RPMI8226 (cell line): ENCODE data around the gene TSHZ1.
A peak's percentile ranks its signal among the peaks of the same experiment; 100 is the strongest.

ENCODE experiments used
- DNase-seq: peaks from one replicate; pipeline ENCODE4 v3.0.0-alpha.2; 2015

TSHZ1 gene

GRCh38 chr18:75210274-75211001 lies at the start of gene TSHZ1:
TSHZ1 (plus strand) TSS chr18:75210797; CDS start chr18:75211877, 1,080 bp downstream.
- peak; percentile 89 for DNase-seq

DNA sequence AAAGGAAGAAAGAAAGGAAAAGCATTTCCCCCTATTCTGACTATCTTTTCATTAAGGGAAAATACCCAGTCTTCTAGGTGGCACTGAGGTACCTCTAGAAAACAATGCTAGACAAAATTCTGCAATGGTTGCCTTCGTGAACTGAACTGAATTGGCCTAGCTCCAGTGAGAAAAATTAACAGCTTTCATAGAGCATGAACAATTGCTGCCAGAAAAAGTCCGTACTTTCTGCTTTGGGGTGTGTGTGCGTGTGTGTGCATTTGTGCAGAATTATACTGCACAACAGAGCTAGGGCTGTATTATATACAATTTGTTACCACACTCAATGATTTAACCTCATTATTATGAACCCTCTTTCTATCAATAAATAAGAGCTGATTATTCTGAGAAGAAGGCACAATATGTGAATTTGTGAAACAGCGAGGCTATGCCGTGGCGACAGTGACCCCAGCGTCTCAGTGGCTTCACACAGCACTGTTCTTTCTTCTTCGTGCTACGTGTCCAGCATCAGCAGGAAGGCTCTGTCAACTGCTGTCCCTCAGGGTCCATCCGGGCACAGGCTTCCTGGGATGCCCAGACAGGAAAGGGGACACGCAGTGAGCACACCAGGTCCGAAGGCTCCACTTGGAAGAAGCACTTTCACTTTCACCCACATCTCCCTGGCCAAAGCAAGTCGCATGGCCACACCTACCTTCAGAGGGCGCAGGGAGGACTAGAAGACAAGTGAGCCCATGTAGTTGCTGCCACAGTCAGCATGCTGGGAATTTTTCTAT lies 49.2 kb upstream of the TSHZ1 start:
- peak; percentile 72 for DNase-seq

GRCh38 chr18:75162467-75162866 lies 48.1 kb upstream of the TSHZ1 start:
- no peak for DNase-seq

GRCh38 chr18:75162978-75163377 lies 47.6 kb upstream of the TSHZ1 start:
- no peak for DNase-seq

- DNase-seq: no peak
Observed at GRCh38 chr18:75163736-75164135, 46.9 kb upstream of the TSHZ1 start.

GRCh38 chr18:75164479-75164878 lies 46.1 kb upstream of the TSHZ1 start:
- peak; percentile 53 for DNase-seq

- no peak for DNase-seq
Observed at GRCh38 chr18:75165926-75166325, 44.7 kb upstream of the TSHZ1 start.

GRCh38 chr18:75167137-75167536 lies 43.5 kb upstream of the TSHZ1 start:
- DNase-seq: no peak

DNA sequence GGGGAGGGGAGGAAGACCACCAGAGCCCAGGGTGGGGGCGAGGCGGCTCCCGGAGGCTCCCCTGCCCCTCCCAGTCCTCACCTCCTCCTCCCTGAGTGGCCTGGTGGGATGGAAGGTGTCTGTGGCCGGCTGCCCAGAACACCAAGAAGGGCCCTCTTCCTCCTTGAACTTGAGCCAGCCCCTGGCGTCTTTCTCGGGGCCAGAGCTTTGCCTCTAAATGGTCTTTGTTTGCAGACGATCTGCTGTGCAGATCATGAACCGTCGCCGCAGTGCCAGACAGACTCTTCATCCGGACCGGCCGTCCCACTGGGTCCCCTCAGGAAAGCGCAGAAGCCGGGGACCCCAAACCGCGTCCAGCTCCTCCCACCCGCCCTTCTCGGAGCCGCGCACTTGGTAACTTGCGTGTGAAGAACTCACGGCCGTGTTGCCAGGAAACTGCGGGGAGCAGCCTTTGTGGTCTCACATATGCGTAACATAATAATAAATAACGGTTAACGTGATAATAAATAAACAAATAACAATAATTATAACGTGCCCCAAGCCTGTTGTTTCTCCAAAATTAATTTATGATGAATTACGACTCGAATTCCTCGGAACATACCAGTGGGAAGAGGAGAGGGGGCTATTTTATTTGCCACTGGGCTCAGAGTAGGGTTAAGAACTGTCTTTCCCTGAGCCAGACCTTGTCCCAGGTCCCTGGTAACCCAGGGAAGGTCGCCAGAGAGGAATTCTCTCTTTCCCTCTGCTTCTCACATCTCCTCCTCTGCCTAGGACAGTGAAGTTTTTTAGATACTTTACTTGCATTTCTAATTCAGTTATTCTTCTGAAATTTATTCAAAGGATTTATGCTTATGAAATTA lies 42.6 kb upstream of the TSHZ1 start:
- DNase-seq: peak; percentile 27

GRCh38 chr18:75168619-75169018 lies 42.0 kb upstream of the TSHZ1 start:
- no peak for DNase-seq

DNA sequence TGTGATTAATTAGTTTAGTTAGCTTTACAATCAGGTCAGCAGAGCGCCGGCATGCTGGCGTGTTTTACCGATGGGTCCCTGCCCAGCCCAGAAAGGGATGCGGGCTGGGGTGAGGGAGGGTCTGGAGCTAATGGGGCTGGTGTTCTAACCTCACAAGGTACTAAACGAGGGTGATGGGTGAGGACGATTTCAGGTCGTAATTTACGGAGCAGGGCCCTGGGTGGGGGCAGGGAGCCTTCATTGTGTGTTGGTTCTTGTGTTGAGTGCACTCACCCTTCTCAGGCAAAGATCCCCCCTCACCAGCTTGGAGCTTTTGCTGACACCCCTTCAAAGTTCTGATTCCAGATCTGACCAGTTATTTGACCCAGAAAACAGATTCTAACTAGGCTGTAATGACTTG lies 41.2 kb upstream of the TSHZ1 start:
- DNase-seq: no peak

GRCh38 chr18:75170022-75170789 lies 40.4 kb upstream of the TSHZ1 start:
- DNase-seq: no peak

GRCh38 chr18:75170916-75171315 lies 39.7 kb upstream of the TSHZ1 start:
- DNase-seq: no peak

DNA sequence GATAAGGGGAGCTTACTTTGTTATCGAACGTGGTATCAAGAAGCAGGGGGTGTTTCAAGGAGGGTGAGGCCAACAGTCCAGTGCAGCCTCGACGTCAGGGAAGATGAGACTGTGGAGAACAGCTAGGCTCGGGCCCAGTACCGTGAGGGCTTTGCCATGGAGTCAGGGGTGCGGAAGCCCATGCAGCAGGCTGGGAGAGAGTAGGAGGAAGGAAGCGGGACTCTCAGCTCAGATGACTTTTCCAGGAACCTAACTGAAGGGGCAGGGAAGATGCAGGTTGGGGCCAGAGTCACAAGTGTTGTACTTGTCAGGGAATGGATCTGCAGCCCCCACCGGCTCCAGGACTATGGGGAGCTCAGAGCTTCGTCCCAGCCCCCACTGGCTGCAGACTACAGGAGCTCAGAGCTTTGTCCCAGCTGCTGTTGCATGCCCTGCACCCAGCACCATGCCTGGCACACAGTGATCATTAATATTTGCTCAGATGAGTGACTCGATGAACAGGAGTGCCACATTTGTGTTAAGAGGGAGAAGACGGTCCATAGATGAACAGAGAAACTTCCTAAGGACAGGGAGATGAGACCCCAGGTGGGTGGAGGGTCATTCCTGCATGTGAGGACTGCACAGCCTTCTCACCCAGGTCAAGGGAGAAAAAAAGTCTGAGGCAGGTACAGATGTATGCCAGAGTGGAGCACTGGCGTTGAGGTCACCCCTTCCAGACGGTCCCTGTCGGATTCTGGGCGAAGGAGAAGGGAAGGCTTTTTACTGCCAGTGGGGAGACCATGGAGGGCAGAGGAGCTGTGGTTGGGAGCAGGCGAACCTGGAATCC lies 38.1 kb upstream of the TSHZ1 start:
- DNase-seq: no peak

DNA sequence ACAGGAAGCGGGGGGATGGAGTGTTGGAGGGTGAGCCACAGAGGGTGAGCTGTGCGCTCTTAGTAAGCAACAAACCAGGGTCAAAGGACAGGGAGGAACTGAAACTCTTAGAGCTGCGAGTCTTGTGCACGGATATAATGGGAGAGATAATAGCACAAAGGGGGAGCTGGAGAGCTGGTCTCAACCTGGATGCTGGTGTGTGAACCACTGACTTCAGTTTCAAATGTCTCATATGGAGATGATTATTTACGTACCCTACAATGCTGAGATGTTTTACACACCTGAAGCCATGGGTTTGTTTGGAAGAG lies 37.5 kb upstream of the TSHZ1 start:
- DNase-seq: peak; percentile 88

DNA sequence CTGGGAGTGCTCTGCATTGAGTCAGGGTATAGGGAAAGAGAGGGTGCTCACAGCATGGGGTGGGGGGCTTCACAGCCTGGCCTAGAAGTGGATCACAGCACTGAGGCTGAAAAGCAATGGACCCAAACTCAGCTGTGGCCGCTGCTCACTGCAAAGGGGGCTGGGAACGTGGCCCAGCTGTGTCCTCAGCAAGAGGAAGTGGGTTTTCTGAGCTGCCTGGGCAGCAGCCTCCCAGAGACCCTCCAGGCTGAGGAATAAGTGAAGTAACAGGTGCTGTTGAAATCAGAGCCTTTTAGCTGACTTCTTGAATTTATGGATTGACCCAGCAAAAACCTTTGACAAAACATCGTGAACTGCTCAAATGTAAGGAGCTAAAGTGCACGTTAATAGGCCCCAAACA lies 36.9 kb upstream of the TSHZ1 start:
- DNase-seq: no peak

GRCh38 chr18:75176849-75177248 lies 33.7 kb upstream of the TSHZ1 start:
- no peak for DNase-seq

DNA sequence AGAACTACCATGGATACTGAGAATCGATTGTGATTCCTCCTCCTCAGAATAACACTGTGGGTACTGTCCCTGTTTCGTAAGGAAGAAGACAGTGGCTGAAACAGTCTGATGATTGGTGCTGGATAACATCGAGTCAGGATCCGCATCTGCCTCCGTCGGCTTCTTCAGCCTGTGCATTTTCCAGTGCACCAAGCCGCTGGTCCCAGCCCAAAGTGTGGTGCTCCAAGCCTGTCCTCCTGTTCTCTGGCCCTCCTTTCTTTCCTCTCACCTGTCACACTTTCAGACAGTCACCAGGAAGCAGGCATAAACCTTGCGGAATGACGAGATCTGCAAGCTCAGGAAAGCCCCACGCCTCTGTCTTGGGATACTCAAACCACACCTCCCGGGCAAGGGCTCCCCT lies 32.2 kb upstream of the TSHZ1 start:
- no peak for DNase-seq

GRCh38 chr18:75179819-75180600 lies 30.6 kb upstream of the TSHZ1 start:
- no peak for DNase-seq

- DNase-seq: no peak
Observed at GRCh38 chr18:75183524-75183923, 27.1 kb upstream of the TSHZ1 start.

DNA sequence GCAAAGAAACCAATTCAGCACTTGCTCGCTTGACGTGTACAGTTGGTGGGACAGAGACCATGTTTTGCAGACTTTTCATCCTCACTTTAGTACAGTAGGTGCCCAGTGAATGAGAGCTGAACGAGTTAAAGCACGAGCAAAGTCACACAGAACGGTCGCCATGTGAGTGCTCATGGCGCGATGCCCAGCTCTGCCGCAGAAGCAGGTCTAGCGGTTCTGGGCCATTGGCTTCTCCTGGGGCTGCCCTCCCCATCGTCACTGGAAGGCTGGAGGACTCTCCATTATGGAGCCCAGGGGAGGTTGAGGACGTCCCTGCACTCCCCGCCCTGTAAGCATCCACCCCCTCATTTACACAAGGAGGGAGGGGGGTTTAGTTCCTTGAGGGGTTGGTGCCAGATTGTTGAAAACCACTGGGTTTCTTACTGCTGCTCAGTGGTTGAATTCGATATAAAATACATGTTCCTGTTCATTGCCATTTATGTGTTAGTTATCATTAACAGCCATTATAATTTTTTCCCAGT lies 26.6 kb upstream of the TSHZ1 start:
- DNase-seq: no peak
